NCI-H2081 treated with DMSO at 0.1 percent for 48 hours (cell line): ENCODE measurements around the gene MPV17.
"Not testable (repeated sequence)": the region's sequence is repeated elsewhere in the genome, so short reads cannot be mapped to it uniquely, and the experiment has no call there.

ENCODE experiments used
- DNase-seq: peaks from one replicate; lab custom pipeline; 2025; lab: John Stamatoyannopoulos, UW

MPV17 gene

DNA sequence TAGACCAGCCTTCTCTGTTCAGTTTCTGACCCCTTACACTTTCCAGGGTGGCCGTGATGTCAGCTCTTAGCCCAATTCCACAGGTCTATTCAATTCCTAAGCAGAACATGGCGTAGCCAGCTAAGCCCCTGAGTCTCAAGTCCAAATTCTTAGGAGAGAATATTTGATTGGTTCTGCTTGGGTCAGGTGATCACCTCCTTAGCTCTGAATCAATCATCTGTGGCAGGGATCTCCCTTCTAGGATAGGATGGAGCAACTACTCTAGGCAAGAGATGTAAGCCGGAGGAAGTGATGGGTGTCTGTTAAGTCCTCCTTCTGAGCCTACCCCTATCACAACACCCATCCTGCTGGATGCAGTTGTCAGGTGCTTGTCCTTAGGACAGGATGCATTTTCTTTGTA is 25.7 kb downstream of the MPV17 start:
- no peak for DNase-seq

DNA sequence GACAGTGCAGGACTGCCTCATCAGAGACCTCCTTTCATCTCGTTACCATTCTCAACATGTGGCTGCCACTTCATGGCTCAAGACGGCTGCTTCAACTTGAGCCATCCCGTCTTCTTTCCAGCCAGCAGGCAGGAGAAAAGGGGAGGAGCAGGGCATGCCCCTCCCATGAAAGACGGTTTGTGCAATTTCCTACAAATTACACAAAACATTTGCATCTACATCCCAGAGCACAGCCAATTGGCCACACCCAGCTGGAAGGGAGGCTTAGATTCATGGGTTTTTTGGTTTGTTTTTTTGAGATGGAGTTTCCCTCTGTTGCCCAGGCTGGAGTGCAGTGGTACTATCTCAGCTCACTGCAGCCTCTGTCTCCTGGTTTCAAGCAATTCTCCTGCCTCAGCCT is 26.4 kb downstream of the MPV17 start:
- no peak for DNase-seq

DNA sequence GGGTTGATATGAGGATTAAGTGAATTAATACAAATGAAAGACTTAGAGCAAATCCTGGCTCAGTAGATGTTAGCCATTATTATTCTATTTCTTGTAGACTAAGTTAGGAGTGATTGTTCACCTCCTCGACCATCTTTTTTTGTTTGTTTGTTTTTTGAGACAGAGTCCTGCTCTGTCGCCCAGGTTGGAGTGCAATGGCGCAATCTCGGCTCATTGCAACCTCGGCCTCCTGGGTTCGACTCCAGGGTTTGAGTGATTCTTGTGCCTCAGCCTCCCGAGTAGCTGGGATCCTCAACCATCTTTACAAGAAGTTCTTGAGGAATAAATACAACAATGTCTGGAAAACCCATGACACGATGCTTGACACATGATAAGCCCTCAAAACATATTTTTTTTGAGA is 28.0 kb downstream of the MPV17 start:
- DNase-seq: no peak

DNA sequence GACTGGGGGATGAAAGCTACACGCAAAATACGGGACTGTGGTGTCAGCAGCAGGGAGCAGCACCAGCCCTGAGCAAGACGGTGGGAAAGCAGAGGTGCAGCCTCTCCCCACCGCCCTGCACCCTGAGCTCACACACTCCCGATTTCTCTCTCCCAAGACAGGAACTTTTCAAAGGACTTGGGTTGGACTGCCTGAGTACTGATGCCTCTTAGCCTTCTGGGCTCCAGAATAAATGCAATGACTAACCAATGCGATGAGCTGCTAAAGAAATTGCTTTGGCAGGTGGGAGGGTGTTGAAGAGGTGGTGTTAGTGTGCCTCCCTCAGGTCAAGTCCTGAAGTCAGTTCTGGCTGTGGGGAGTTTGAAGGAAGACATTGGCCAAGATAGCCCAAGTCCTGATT is 31.0 kb downstream of the MPV17 start:
- DNase-seq: no peak

DNA sequence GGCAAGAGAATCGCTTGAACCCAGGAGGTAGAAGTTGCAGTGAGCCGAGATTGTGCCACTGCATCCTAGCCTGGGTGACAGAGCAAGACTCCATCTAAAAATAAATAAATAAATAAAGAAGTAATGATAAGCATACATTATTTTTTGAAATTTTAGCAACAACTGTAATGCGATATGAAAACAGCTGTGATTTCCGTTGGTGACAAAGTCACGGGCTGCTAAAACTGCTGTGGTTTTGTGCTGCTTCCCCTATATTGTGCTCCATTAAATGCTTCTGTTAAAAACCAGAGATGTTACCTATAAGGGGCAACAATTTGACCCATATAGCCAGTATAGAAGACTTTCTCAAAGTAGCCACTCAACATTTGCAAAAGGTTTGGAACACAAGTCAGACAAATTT is 32.3 kb downstream of the MPV17 start:
- DNase-seq: no peak

DNA sequence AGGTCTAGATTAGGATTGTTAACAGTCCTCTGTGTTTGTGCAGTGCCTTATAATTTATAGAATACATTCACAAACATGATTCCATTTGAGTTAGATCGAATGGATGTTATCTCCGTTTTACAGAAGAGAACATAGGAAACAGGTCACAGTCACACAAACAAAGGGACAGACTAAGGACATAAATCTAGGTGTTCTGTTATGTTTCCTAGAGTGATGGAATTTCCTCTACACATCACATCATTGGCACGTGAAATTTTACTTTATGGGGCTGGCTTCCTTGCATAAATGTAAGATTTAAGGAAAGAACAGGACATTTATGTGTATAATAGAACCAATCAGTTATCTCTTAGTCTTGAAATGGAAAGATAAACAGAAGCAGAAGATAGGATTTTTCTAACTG is 34.3 kb downstream of the MPV17 start:
- DNase-seq: no peak

DNA sequence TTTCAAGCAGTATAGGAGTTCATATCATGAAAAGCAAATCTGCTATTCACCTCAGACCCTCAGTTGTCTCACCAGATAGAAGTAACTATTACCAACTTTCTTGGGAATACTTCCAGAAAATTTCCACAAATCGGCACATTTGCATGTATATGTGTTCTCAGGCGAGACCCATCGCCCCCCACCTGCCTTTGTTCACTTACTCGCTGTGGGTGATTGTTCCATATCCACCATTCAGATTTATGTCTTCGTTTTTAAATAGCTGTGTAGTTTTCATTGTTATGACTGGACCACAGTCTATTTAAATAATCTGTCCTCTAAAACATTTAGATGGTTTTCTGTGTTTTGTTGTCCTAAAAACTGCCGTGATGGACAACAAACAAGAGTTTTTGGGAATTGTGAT is 37.4 kb downstream of the MPV17 start:
- DNase-seq: no peak

DNA sequence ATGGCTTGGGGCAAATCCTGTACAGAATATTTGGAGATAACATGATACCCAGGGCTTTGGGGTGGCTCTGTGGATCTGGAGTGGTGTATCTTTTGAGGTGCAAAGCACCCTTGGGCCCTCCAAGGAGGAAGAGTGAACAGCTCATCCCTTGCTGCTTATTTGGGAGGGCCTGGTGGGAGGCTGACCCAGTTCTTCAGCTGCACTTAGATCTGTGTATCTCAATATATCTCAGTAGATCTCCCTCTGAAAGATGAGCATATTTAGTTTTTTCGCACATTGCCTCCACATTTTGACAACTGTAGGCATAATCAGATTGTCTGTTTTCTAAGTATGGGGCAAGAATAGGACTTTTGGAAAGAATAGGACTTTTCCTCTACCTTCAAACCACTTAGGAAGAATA is 37.9 kb downstream of the MPV17 start:
- DNase-seq: no peak

DNA sequence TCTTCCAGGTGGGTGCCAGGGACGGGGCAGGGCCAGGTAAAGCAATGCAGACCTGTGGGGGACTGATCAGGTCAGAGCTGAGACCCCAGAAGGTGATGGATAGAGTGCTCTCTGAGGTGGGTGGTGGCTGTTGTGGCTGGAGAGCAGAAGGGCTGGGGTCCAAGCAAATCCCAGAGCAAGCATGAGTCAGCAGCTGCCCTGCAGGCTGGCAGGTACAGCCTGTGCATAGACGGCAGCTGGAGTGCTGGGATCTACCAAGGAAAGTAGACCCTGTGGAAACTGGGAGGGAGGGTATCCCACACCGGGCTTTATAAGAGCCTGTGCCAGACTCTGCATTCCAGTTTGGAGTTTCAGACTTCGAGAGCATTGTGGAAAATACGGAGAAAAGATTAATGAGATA is 40.0 kb downstream of the MPV17 start:
- DNase-seq: no peak

DNA sequence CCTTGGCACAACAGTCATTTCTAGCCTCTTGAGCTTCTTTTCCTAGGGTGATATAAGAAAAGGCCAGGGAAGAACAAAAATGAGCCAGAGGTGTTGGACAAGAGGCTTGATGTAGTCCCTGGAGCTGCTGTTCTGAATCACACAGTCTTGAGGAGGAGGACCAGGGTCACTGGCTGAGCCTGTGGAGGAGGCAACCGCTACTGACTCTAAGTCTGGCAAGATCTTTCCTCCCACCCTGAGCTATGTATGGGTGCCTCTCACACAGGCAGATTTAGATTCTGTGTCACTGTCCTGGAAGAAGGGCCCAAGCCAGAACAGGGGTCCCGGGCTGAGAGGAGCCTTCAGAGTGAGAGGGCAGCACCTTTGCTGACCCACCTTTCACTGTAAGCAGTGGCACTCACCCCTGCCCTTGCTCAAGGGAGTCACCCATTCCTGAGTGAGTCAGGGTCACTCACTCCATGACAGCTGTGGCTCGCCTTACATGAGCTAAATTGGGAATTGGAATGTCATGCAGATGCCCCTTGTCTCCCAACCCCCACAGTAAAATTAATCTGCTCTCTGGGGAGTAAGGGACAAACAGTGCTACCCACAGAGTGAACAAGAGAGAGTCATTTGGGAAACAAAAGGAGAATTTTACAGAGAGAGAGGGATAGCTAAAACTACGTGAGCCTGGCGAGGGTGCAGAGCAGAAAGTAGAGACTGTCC is 40.9 kb downstream of the MPV17 start, which contains the start of gene TRIM54:
TRIM54 (plus strand) TSS at position 575 of the 705 bp plus-strand sequence. CDS start 303 bp downstream, outside the sequence.
- no peak for DNase-seq

DNA sequence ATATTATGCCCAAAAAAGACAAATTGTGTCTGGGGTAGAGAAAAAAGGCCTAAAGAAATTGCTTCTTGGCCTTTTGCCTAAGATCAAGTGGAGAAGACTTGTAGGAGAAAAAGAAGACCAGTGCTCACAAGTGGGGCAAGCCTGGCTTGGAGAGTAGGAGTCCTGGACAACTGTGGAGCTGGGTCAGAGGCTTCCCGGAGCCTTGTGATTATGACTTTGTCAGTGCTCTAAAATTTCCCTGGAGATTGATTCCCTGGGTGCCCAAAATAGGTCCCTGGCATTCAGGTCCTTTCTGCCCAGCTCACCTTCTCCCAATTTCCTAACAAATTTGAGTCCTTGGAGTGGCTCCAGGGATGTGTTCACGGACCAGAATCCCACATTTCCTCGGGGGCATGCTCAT is 41.5 kb downstream of the MPV17 start:
- DNase-seq: no peak

DNA sequence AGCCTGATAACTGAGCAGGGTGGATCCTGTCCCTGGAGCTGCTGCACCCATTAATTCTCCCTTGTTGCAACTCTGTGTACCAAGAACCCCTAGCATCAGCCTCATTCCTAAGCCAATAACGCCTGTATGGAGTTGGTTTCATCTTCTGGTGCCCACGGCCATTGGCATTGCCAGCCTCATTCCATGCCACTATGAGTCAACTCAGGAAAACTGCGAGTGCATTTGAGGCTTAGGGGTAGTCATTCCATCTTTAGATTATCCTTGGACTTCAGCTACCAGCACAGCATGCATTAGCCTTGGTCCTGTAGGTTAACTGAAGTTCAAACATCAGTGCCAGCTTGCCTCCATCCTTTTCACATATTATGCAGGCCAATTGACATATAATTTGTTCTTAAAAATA is 42.1 kb downstream of the MPV17 start:
- DNase-seq: no peak

DNA sequence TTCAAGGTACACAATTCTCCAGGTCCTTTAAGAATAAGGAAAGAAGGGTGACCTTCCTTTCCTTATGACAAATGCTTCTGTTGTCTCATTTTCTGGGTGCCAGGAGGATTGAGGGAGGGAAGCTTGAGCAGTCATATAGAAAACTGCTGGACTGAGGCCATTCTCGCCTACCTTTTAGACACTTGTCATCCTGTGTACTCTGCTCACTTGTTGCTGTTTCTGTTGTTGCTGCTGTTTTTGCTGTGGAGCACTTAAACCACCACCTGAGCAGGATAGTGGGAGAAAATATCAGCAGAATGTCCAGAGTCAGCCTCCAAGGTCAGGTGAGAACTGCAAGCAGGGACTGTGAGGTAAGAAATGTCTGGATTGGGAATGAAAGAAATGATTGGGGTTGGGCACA is 44.9 kb downstream of the MPV17 start:
- no peak for DNase-seq

DNA sequence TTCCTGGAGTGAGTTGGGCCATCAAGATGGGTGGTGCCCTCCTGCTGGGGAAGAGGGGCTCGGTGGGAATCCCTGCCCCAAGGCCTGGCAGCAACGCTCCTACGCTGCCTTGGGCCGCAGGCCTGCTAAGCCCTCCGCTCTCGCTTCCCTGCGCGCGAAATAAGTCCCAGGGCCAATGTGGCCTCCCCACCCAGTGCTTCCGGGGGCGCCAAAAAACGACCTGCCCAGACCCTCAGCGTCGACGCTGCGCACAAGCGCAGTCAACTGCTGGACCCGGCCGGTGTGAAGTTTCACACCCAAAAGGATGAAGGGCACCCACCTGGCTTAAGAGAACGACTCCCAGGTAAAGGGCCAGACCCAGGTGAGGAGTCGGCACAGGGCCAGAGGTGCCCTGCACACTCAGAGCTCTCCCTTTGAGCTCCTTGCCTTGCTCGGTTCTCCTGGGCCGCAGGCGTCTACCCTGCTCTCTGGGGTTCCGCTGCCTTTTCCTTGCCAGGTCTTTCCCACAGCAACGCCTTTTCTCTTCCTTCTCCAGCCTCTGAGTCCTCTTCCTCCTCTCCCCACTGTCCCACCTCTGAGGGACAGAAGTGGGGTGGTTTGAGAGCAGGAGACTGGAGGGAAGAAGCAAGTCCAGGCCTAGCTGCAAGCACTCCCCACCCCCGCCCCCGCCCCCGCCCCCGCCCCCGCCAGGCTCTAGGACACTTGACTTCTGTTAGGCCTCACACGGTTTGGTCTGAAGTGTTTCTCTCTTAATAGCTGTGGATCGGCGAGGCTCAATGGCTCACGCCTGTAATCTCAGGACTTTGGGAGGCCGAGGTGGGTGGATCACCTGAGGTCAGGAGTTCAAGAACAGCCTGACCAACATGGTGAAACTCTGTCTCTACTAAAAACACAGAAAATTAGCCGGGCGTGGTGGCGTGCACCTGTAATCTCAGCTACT is 47.4 kb downstream of the MPV17 start, which contains the start of gene DNAJC5G:
DNAJC5G (plus strand) TSS at position 223 of the 940 bp plus-strand sequence. CDS start 1,296 bp downstream, outside the sequence.
- DNase-seq: no peak

DNA sequence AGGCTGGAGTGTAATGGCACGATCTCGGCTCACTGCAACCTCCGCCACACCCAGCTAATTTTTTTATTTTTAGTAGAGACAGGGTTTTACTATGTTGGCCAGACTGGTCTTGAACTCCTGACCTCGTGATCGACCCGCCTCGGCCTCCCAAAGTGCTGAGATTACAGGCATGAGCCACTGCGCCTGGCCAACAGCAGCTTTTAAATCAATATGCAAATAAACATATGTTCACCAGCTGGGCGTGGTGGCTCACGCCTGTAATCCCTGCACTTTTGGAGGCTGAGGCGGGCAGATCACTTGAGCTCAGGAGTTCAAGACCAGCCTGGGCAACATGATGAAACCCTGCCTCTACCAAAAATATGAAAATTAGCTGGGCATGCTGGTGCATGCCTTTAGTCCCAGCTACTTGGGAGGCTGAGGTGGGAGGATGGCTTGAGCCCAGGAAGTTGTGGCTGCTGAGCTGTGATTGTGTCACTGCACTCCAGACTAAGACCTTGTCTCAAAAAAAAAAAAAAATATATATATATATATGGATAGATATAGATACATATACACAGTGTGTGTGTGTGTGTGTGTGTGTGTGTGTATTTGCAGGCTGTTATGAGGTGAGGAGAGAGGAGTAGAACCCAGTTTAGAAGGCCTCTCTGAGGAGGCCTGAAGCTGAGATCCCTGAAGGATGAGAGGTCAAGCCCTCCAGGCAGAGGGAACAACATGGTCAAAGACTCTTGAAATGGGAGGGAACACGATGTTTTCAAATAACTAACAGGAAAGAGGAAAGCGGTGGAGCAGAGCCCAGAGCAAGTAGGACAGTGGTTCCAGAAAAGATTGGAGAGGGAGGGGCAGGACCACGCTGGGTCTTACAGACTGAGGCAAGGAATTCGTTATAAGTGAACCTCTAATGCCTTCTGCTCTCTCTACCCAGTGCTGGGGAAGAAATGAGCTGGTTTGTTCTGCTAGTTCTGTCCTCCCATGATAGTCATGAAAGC is 50.1 kb downstream of the MPV17 start:
- not testable (repeated sequence) for DNase-seq

DNA sequence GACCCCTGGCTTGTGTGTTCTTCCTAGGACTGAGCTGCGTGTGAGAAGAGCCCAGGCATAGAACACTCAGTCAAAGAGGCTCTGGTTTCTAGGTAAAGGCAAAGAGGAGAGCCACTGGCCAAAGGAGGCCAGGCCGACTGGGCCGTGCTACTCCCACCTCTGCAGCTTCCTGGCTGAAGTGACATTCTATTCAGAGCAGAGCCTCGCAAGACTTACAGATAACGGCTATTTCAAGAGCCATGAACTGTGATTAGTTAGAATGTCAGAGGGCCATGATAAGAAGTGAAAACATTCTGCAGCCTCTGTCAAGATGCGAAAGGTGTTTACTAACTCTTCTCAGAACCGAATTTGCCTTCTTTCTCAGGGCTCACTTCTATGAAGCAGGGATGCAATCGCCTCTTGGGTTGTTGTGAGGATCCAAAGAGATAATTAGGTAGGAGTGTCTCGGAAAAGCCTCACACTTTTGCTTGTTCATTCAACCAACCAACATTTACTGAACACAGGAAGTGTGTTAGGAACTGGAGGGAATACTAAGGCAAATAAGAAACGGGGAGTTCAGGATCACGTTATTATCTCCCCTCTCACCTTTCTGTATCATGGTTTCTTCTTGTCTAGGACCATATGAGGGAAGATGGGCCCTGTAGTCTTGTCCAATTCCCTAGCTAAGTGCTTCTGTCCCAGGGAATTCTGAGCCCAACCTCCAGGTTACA is 51.1 kb downstream of the MPV17 start:
- no peak for DNase-seq

DNA sequence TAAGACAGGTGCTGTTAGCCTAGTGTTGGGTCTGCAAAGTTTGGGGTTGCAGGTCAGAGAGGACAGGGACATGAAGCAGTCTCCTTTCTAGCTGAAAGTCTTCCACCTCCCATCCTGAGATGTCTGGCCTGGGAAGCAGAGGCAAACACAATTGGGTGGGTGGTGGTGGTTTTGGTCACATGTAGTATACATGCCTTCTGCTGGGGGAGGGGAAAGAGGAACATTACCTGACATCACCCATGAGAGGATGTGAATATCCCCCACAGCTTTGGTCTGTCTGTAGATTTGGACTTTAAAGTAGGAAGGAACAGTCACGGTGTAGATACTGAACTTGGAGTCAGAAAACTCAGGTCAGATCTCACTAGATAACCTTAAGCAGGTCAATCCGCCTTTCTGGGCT is 52.2 kb downstream of the MPV17 start:
- no peak for DNase-seq

DNA sequence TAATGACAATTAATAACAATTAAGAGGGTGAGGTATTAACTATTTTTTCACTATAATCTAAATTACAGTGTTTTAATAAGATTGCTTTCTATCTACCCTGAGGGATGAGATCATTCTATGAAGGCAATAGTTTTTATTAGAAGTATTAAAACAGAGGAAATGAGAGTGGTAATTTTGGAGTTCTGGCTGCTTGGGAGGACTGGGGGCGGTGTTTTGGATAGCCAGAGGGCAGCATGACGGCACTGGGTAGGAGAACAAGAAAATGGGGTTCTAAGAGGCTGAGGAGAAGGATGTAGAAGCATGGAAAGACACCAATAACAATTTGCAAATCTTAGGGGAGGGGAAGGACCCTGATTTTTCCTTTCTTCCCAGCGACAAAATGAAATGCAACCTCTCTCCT is 52.8 kb downstream of the MPV17 start:
- no peak for DNase-seq

DNA sequence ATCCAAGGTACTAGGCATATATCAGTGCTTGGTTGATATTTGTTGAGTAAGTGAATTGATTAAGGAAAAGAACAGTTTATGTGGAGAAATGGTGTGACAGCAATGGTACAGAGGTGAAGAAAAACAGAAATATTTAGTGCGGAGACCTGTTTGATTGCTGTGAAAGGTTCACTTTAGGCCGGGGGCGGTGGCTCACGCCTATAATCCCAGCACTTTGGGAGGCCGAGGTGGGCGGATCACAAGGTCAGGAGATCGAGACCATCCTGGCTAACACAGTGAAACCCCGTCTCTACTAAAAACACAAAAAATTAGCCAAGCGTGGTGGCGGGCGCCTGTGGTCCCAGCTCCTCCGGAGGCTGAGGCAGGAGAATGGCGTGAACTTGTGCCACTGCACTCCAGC is 54.6 kb downstream of the MPV17 start:
- not testable (repeated sequence) for DNase-seq

DNA sequence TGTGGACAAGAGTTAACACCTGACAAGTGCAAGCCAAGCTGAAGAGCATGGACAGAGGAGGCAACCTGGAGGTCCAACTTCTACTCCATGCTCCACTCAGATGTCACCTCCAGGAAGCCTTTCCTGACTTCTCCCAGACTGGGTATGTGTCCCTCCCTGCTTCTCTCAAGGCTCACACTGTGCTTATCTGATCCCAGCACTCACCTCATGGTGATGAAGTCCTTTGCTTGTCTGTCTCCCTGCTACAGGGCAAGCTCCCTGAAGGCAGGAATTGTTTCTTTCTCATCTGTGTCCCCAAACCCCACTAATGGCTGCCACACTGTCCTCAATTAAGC is 57.4 kb downstream of the MPV17 start:
- DNase-seq: no peak

DNA sequence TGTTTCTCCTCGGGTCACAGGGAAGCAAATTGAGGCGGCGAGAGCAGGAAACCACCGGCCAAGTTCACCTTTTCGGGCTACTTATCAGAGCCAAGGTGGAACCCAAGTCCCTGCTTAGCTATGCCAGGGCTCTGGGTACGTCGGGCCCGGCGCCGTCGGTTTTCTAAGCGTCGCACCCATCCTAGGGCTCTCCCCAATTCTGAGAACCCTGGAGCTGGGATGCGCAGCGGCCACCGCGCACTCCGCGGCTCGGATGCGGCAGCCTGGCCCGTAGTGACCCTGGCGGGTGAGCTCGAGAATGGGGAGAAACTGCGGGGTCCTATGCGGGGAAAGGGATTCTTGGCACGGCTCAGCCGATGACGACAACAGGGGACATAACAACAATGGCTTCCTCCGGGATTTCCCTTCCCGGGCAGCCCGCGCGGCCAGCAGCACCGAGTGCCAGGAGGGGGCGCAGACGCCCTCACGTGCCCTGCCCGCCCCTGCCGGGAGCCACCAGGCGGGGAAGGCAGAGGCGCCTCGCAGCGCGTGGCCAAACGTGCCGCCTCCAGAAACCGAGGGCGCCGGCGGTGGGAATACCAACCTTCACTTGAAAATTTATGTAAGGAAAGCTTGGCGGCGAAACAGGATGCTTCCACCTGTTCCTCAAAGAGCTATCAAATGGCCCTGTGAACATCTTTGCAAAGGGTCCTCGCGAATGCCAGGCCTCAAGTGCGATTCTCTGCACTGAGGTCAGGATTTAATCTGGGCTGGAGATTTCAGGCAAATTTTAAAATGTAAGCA is 58.0 kb downstream of the MPV17 start:
- DNase-seq: peak; percentile 18
